K562 (cell line): Measurements from ENCODE around the gene SPATS2. TPM values are rescaled to one million over a fixed set of nuclear protein-coding genes. Genes with fewer than 3 reads are reported as not detected.

Experiments used
- CBX5 ChIP-seq: IDR thresholded peaks from 2 replicates; pipeline ENCODE4 v1.6.1; 2014; ENCODE audit warnings: low read depth, borderline replicate concordance
- ESRRA ChIP-seq: fragments of 450-650 bp; IDR thresholded peaks from 2 replicates; pipeline ENCODE4 v1.6.1; 2014; ENCODE audit warnings: low read depth, mild to moderate bottlenecking, moderate library complexity, borderline replicate concordance
- GABPB1 ChIP-seq: sonication (generic); formaldehyde crosslinking; IDR thresholded peaks from 2 replicates; pipeline ENCODE4 v1.8.0; 2022; ENCODE audit warnings: mild to moderate bottlenecking, missing genetic modification reagents
- KAT7 ChIP-seq: sonication (generic); formaldehyde crosslinking; IDR thresholded peaks from 2 replicates; pipeline ENCODE4 v1.8.0; 2022; ENCODE audit warnings: missing genetic modification reagents, mild to moderate bottlenecking, borderline replicate concordance
- MTA3 ChIP-seq: fragments of 450-650 bp; formaldehyde crosslinking; IDR thresholded peaks from 2 replicates; pipeline ENCODE4 v1.6.1; 2017; ENCODE audit warnings: mild to moderate bottlenecking, borderline replicate concordance
- SP1 ChIP-seq: sonication (generic); formaldehyde crosslinking; IDR thresholded peaks from 2 replicates; pipeline ENCODE4 v1.8.1; 2022; ENCODE audit warnings: mild to moderate bottlenecking, missing genetic modification reagents
- SREBF2 ChIP-seq: sonication (generic); formaldehyde crosslinking; IDR thresholded peaks from 2 replicates; pipeline ENCODE4 v1.4.0; 2020; ENCODE audit warnings: mild to moderate bottlenecking, missing genetic modification reagents
- polyA plus RNA-seq, 8 experiments: library from polyadenylated mRNA; depleted of rRNA in 4 of 8; stranded (reverse) in 5 of 8; unstranded in 3 of 8; fragments of >200 nt; fragmentation: Nextera tagmentation in 2 of 8; fragmentation: Illumina TruSeq in 1 of 8; extraction: Ambion mirVana in 2 of 8; extraction: Trizol in 1 of 8; gene quantifications; 2 replicates each; pipeline versions ENCODE4 v1.2.1 to v1.2.3, GENCODE V29; 2011 to 2014; ENCODE audit warnings: inconsistent platforms in 1 of 8, missing spikeins in 1 of 8
- total RNA-seq, 7 experiments: library from RNA; depleted of rRNA in 6 of 7; stranded (reverse); fragments of >200 nt in 6 of 7; fragmentation: Illumina TruSeq in 2 of 7; extraction: Trizol in 2 of 7; gene quantifications; 2 replicates each; pipeline versions ENCODE4 v1.2.1 to v1.2.3, GENCODE V29; 2011 to 2021; ENCODE audit warnings: low replicate concordance in 1 of 7
- TF ChIP-seq, protein P1 (sequence below), 2 experiments: fragments of 450-650 bp; formaldehyde crosslinking in 1 of 2; IDR thresholded peaks; 2 replicates each; pipeline versions ENCODE4 v1.4.0 to v1.6.1; 2014 to 2020; ENCODE audit warnings: mild to moderate bottlenecking in 2 of 2, borderline replicate concordance in 1 of 2, low read depth in 1 of 2
- TF ChIP-seq, protein P2 (sequence below): fragments of 250-450 bp; sonication (Bioruptor Pico); IDR thresholded peaks from 2 replicates; pipeline ENCODE4 v1.8.0; 2021; ENCODE audit warnings: borderline replicate concordance, mild to moderate bottlenecking, moderate library complexity; ENCODE audit not compliant: poor library complexity, severe bottlenecking
- TF ChIP-seq, protein P3 (sequence below): sonication (generic); formaldehyde crosslinking; IDR thresholded peaks from 2 replicates; pipeline ENCODE4 v1.8.0; 2022; ENCODE audit warnings: missing genetic modification reagents, mild to moderate bottlenecking, moderate library complexity, borderline replicate concordance
- TF ChIP-seq, protein P4 (sequence below): fragments of 450-650 bp; IDR thresholded peaks from 2 replicates; pipeline ENCODE4 v1.6.1; 2014; ENCODE audit warnings: low read depth, mild to moderate bottlenecking, moderate library complexity, borderline replicate concordance
- TF ChIP-seq, protein P5 (sequence below): fragments of 450-650 bp; formaldehyde crosslinking; IDR thresholded peaks from 2 replicates; pipeline ENCODE4 v1.4.0; 2022; ENCODE audit warnings: missing genetic modification characterization

Gene SPATS2
- total and polyA plus RNA-seq, 9 of the 15 experiments (the other 6 are each of a cell fraction or from before 2014, with no cell fraction given), result 5.4 to 48.2 (median 17.5) TPM

DNA sequence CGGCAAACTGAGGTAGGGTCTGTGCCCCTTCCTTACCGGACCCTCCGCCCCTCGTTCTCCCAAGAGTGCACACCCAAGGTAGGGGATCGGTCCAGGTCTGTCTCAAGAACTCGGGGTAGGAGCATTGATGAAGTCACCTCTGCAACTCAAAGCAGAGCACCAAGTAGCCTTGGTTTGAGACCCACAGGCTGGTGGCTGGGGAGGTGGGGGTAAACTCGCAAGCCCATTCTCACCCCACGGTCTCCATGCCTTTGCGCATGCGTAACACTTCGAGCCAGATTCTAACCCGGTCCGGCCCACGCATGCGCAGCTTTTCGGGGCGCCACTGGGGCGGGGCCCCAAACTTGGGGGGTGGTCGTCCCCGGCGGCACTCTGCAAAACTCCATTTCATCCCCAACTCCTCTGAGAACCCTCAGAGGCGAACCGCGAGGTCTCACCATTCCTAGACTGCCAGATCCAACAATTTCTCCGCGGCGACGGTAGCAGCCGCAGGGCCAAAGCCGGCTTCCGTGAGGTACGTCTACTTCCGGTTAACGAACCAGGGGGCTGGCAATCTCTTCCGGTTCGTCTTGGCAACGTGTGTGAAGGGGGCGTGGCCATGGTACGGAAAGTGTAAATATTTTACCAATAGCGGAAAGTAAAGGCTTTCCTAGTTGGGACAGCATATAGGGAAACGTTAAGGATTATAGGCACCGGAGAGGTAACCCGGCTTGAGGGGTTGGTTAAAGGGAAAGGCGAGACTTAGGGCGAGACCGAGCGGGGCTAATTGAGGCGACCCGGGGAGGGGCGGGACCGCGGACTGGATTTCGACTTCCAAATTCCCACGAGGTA is 200.6 kb downstream of the SPATS2 start, which contains the start of gene MCRS1 (continued):
- TF ChIP-seq, protein P1, sequence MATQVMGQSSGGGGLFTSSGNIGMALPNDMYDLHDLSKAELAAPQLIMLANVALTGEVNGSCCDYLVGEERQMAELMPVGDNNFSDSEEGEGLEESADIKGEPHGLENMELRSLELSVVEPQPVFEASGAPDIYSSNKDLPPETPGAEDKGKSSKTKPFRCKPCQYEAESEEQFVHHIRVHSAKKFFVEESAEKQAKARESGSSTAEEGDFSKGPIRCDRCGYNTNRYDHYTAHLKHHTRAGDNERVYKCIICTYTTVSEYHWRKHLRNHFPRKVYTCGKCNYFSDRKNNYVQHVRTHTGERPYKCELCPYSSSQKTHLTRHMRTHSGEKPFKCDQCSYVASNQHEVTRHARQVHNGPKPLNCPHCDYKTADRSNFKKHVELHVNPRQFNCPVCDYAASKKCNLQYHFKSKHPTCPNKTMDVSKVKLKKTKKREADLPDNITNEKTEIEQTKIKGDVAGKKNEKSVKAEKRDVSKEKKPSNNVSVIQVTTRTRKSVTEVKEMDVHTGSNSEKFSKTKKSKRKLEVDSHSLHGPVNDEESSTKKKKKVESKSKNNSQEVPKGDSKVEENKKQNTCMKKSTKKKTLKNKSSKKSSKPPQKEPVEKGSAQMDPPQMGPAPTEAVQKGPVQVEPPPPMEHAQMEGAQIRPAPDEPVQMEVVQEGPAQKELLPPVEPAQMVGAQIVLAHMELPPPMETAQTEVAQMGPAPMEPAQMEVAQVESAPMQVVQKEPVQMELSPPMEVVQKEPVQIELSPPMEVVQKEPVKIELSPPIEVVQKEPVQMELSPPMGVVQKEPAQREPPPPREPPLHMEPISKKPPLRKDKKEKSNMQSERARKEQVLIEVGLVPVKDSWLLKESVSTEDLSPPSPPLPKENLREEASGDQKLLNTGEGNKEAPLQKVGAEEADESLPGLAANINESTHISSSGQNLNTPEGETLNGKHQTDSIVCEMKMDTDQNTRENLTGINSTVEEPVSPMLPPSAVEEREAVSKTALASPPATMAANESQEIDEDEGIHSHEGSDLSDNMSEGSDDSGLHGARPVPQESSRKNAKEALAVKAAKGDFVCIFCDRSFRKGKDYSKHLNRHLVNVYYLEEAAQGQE (IDR thresholded peaks at IDR 0.05; ENCODE audit: borderline replicate concordance), result no peak
- TF ChIP-seq, protein P1 (CRISPR knock-in tag; IDR thresholded peaks at IDR 0.05; ENCODE audit: low read depth), result 0 out of 2 replicates have a peak, but pooled peaks have one; percentile 34
- peak; percentile 82 for TF ChIP-seq MTA3
- peak; percentile 88 for TF ChIP-seq KAT7
- TF ChIP-seq, protein P2, sequence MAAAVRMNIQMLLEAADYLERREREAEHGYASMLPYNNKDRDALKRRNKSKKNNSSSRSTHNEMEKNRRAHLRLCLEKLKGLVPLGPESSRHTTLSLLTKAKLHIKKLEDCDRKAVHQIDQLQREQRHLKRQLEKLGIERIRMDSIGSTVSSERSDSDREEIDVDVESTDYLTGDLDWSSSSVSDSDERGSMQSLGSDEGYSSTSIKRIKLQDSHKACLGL (CRISPR knock-in tag), result peak; percentile 51
- peak; percentile 98 for TF ChIP-seq GABPB1
- TF ChIP-seq, protein P3, sequence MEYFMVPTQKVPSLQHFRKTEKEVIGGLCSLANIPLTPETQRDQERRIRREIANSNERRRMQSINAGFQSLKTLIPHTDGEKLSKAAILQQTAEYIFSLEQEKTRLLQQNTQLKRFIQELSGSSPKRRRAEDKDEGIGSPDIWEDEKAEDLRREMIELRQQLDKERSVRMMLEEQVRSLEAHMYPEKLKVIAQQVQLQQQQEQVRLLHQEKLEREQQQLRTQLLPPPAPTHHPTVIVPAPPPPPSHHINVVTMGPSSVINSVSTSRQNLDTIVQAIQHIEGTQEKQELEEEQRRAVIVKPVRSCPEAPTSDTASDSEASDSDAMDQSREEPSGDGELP, result peak; percentile 78
- TF ChIP-seq, protein P4, sequence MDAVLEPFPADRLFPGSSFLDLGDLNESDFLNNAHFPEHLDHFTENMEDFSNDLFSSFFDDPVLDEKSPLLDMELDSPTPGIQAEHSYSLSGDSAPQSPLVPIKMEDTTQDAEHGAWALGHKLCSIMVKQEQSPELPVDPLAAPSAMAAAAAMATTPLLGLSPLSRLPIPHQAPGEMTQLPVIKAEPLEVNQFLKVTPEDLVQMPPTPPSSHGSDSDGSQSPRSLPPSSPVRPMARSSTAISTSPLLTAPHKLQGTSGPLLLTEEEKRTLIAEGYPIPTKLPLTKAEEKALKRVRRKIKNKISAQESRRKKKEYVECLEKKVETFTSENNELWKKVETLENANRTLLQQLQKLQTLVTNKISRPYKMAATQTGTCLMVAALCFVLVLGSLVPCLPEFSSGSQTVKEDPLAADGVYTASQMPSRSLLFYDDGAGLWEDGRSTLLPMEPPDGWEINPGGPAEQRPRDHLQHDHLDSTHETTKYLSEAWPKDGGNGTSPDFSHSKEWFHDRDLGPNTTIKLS, result peak; percentile 85
- peak; percentile 49 for TF ChIP-seq ESRRA
- TF ChIP-seq CBX5, result no peak
- 0 out of 2 replicates have a peak, but pooled peaks have one; percentile 72 for TF ChIP-seq SREBF2 (CRISPR knock-in tag)
- TF ChIP-seq, protein P5, sequence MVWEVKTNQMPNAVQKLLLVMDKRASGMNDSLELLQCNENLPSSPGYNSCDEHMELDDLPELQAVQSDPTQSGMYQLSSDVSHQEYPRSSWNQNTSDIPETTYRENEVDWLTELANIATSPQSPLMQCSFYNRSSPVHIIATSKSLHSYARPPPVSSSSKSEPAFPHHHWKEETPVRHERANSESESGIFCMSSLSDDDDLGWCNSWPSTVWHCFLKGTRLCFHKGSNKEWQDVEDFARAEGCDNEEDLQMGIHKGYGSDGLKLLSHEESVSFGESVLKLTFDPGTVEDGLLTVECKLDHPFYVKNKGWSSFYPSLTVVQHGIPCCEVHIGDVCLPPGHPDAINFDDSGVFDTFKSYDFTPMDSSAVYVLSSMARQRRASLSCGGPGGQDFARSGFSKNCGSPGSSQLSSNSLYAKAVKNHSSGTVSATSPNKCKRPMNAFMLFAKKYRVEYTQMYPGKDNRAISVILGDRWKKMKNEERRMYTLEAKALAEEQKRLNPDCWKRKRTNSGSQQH (CRISPR knock-in tag), result no peak
- peak; percentile 94 for TF ChIP-seq SP1
